Measurements from ENCODE around the gene PLEKHG3. TPM values are rescaled to one million over a fixed set of nuclear protein-coding genes. Genes with fewer than 3 reads are reported as not detected.
A peak's percentile ranks its signal among the peaks of the same experiment; 100 is the strongest.

The PLEKHG3 gene
- polyA plus RNA-seq, 12 donors, result 17.7 to 58.0 (median 21.5) TPM; not detected in 1

DNA sequence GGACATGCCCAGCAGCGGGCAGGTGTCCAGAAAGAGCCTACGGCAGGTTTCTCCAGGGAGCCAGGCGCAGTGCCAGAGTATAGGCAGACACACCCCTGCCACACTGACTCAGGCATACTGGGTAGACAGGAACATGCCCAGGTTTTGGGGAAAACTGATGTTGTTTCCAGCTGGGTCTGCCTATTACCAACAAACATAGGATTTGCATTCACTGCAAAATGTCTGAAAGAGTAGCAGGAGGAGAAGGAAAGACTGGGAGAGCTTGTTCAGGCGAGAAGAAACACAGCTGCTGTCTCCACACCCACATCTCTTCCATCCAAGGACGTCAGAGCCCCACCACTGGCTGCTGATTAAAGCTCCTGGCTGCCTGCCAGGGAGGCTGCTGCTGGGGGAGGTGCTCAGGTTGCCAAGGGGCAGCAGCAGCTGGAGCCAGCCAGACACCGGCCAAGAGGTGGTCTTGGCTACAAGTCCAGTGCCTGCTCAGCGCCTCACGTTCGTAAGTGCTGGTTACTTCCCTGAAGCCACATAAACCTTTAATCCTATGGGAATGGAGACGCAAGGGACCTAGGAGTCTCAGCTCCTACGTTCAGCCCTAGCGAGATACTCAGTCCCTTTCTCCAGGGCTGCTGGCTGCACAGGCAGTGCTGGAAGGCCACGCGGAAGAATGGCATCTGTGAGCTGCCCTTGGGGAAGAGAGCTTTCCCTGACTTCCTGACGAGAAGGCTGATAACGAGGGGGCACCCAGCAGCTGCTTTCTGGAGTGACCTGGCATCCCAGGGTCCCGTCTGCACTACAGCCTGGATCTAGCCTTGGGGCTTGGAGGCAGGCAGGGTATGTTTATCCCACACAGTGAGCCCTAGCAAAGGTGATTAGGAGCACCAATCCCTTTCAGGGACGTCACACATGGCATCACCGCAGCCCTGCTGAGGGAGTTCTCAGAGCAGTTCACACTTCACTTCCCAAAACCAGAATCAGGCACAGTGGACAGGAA lies 58.1 kb downstream of the PLEKHG3 start:
- peak; percentile 82 for DNase-seq

DNA sequence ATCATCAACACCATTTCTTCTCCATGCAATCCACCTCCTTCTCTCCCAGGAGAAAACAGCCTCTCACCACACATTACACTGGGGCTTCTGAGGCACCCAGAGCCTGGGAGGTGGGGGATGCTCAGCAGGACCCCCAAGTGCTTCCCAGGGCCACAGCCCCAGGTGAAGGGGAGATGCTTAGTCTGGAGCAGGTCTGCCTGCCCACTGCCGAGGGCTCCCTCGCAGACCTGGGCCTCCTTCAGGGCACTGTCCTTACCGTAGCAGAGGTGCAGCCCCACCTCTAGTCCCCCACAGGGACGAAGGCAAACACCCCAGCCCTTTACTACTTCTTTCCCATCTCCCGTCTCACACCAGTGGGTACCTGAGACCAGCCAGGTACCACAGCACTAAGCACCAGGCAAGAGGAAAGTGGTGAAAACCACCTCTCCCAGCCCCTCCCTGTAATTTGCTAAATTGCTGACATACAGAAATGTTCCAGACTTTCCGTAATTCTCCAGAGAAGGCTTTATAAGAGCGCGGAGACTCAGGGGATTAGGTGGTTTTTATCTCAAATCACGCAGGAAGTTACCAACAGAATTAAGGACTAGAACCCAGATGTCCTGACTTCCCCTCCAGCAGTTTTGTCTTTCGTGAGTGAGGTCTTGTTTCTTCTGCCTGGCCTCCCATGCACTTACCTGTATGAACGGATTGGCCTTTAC lies 59.0 kb downstream of the PLEKHG3 start:
- DNase-seq, result no peak

- DNase-seq, result no peak
These were observed 59.8 kb downstream of the PLEKHG3 start for GRCh38 chr14:64763801-64764621.

DNA sequence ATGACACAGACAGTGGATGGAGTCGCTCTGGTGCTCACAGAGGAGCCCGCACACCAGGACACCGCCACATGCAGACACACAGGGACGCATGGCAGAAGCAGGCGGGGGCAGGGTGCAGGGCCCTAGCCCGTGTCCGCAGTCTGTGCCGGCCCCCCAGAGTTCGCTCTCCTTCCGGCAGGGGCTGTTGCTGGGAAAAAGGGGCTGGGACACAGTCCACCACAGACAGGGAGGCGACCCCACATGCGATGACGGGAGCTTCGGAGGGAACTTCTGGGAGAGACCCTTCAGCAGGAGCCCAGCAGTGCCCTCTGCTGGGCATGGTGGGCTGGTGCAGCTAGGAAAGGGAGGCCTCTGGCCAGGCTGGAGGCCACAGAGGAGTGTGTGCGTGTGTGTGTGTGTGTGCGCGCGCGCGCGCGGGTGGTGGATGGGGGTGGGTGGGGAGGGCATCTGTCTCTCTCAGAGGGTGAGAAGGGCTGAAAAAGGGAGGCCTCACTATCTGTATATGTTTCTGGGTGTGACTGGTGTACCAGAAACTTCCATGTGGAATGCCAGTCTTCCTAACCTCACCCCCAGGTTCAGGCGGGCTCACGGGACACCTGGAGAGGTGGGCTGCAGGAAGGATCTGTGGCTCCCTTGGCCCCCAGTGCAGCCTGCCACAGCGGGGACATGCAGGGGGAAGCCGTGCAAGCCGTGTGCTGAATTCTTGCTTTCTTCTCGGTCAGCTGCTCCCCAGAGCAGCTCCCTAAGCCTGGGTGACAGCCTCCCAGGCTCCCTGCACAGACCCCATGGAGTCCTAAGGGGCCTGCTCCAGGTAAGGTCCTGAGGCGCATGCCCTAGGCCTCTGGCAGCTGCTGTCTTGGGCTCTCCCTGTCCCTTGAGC lies 60.7 kb downstream of the PLEKHG3 start:
- peak; percentile 90 for DNase-seq

- no peak for DNase-seq
These were observed 61.6 kb downstream of the PLEKHG3 start for GRCh38 chr14:64765740-64766302.

GRCh38 chr14:64766430-64767151 lies 62.4 kb downstream of the PLEKHG3 start:
- DNase-seq, result no peak

GRCh38 chr14:64767215-64767964 lies 63.2 kb downstream of the PLEKHG3 start:
- no peak for DNase-seq

DNA sequence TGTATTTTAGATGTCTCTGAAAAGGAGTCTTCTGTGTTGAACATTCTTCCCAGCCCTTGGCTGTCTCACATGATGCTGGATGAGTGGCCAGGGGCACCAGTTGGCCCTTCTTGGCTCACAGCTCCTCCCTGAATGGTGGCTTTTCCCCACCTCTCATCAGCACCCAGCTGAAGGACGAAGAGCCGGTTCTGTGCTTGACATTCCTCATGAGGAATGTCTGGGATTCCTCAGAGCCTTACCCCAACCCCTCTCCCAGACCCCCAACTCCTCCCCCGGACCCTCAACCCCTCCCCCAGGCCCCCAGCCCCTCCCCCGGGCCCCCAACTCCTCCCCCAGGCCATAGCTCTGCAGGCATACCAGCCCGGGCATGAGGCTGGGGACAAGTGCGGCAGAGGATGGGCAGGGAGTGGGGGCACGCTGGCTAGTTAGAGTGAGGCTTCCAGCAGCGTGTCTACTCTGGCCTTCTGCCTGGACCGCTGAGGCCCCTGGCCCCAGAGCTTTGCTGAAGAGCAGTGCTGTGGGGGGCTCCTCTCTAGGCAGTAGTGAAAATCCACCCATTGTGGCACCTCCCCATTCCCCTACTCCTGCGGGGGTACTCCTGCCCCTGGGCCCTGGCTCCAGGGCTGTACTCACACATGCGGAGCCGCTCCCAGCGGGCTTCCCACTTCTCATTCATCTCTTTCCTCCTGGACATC lies 64.3 kb downstream of the PLEKHG3 start:
- DNase-seq, result no peak

GRCh38 chr14:64769096-64770020 lies 65.1 kb downstream of the PLEKHG3 start:
- DNase-seq, result no peak

DNA sequence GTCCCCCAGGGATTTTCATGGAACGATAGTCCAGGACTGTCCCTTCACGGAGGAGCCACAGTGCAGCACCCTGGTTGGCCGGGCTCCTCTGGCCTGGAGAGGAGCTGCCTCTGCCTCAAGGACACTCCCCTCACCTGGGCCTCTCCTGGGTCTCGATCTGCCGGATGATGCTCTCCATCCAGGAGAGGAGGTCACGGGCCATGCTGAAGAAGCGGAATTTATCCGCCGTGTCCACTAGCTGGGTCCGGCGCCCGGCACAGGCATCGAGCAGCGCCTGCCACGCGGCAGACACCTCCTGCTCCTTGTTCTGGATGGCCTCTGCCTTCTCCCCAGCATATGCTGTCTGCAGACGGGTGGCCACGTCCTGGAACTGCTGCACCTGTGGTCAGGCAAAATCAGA lies 66.5 kb downstream of the PLEKHG3 start:
- no peak for DNase-seq

DNA sequence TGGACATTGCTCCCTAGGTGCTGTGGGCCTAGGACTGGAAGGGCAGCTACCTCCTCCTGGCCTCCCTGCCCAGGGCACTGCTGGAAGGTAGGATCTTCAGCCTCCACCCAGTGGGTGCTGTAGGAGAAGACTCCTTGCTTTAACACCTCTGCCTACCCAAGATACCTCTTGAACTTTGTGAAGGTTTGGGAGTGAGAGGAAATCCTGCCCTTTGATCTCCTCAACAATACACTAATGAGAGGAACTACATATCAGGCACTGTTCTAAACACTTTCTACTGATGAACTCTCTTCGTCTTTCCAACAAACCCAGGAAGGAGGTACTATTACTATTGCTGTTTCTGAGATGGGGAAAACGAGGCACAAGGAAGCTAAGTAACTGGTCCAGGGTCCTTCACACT lies 66.9 kb downstream of the PLEKHG3 start:
- no peak for DNase-seq

GRCh38 chr14:64772397-64772950 lies 68.2 kb downstream of the PLEKHG3 start:
- DNase-seq, result no peak

DNA sequence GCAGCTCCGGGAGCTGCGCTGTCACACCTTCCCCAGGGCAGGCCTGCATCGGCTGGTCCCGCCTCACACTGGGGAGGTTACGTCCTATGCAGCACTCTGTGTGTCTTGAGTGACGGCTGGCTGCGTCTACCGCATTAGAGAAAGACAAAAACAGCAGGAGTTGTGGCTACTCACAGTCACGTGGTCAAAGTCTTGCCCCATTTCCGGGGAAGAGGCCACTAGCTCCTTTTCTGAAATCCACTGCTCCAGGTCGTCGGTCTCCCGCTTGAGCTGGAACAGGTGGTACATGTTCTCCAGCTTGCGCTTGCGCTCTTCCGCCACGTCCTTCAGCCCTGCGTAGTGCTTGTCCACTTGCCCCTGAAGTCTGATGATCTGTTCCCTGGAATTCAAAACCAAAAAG lies 68.8 kb downstream of the PLEKHG3 start:
- DNase-seq, result no peak

DNA sequence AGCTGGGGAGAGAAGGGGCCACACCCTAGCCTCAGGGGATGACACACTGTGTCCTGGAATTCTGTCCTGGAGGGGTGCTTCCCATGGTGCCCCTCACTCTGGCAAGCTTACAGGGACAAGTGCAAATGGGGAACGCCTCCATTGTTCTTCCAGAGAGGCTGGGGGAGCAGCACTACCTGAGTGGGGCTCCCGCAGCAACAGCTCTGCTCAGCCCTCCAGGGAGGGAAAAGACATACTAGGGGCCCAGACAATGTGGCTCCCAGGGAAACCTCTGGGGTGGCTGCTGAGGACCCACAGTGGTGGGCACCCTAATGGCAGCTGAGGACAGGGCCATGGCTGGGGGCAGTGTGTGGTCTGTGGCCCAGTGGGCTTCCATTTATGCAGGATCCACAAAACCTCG lies 69.4 kb downstream of the PLEKHG3 start:
- no peak for DNase-seq

- DNase-seq, result no peak
These were observed 70.0 kb downstream of the PLEKHG3 start for GRCh38 chr14:64774272-64774671.

- DNase-seq, result no peak
These were observed 71.0 kb downstream of the PLEKHG3 start for GRCh38 chr14:64775081-64775777.
